Erythroblast (primary cell): Measurements from ENCODE around the gene LRRC18.

ENCODE experiments used
- GATA1 ChIP-seq: IDR thresholded peaks from 2 replicates; pipeline ENCODE4 v1.6.1; 2011; ENCODE audit warnings: low read depth, mild to moderate bottlenecking, control low read depth, low read length, moderate library complexity
- POLR2A ChIP-seq: IDR thresholded peaks from 2 replicates; pipeline ENCODE4 v1.6.1; 2011; ENCODE audit warnings: mild to moderate bottlenecking, low read length

- no peak for TF ChIP-seq POLR2A
- no peak for TF ChIP-seq GATA1
Measured at GRCh38 chr10:48900371-48900801, 39.3 kb downstream of the LRRC18 start.
